SK-N-SH treated with all-trans-retinoic acid at 6 μM for 48 hours (cell line): ENCODE data around the gene ZXDC.

Source experiments
- ATAC-seq: fragments of 200-7000 bp; cut with Tn5 transposase; 3 replicates; pipeline ENCODE4 v1.9.1; 2020; ENCODE audit warnings: mild to moderate bottlenecking, moderate library complexity
- ARNTL ChIP-seq: fragments of 450-650 bp; formaldehyde crosslinking; IDR thresholded peaks from 2 replicates; pipeline ENCODE4 v1.5.0; 2020; ENCODE audit warnings: low read depth, mild to moderate bottlenecking, moderate library complexity, borderline replicate concordance
- BACH2 ChIP-seq: fragments of 250-450 bp; sonication (Bioruptor Pico); IDR thresholded peaks from 2 replicates; pipeline ENCODE4 v1.9.0; 2021; ENCODE audit warnings: mild to moderate bottlenecking, borderline replicate concordance
- CSDC2 ChIP-seq: fragments of 250-450 bp; sonication (Bioruptor Pico); IDR thresholded peaks from 2 replicates; pipeline ENCODE4 v1.5.0; 2020; ENCODE audit warnings: mild to moderate bottlenecking, moderate library complexity
- ESRRG ChIP-seq: fragments of 250-450 bp; sonication (Bioruptor Pico); IDR thresholded peaks from 2 replicates; pipeline ENCODE4 v1.6.1; 2021; ENCODE audit warnings: mild to moderate bottlenecking
- GLIS3 ChIP-seq: fragments of 250-450 bp; sonication (Bioruptor Pico); IDR thresholded peaks from 2 replicates; pipeline ENCODE4 v1.5.0; 2020; ENCODE audit warnings: mild to moderate bottlenecking, moderate library complexity
- ISL1 ChIP-seq: fragments of 250-450 bp; sonication (Bioruptor Pico); IDR thresholded peaks from 2 replicates; pipeline ENCODE4 v2.1.2; 2022; ENCODE audit warnings: mild to moderate bottlenecking, moderate library complexity
- OSR1 ChIP-seq: fragments of 250-450 bp; sonication (Bioruptor Pico); IDR thresholded peaks from 2 replicates; pipeline ENCODE4 v1.8.0; 2022; ENCODE audit warnings: moderate library complexity, mild to moderate bottlenecking, inconsistent platforms
- POU6F1 ChIP-seq: fragments of 250-450 bp; sonication (Bioruptor Pico); IDR thresholded peaks from 2 replicates; pipeline ENCODE4 v1.8.0; 2021; ENCODE audit warnings: low read depth, mild to moderate bottlenecking, moderate library complexity, borderline replicate concordance
- PPARA ChIP-seq: fragments of 250-450 bp; sonication (Bioruptor Pico); IDR thresholded peaks from 2 replicates; pipeline ENCODE4 v1.5.0; 2020; ENCODE audit warnings: mild to moderate bottlenecking, borderline replicate concordance
- RARB ChIP-seq: fragments of 250-450 bp; sonication (Bioruptor Pico); IDR thresholded peaks from 2 replicates; pipeline ENCODE4 v1.8.0; 2021; ENCODE audit warnings: mild to moderate bottlenecking, moderate library complexity
- SNAI2 ChIP-seq: fragments of 250-450 bp; sonication (Bioruptor Pico); IDR thresholded peaks from 2 replicates; pipeline ENCODE4 v1.5.0; 2020; ENCODE audit warnings: mild to moderate bottlenecking, moderate library complexity
- TCF4 ChIP-seq: fragments of 250-450 bp; sonication (Bioruptor Pico); IDR thresholded peaks from 2 replicates; pipeline ENCODE4 v1.8.0; 2021; ENCODE audit warnings: mild to moderate bottlenecking, moderate library complexity, borderline replicate concordance
- TOX ChIP-seq: fragments of 250-450 bp; sonication (Bioruptor Pico); IDR thresholded peaks from 2 replicates; pipeline ENCODE4 v1.8.0; 2021; ENCODE audit warnings: mild to moderate bottlenecking, moderate library complexity, borderline replicate concordance
- ZC3H10 ChIP-seq: fragments of 250-450 bp; sonication (Bioruptor Pico); IDR thresholded peaks from 2 replicates; pipeline ENCODE4 v1.5.1; 2021; ENCODE audit warnings: mild to moderate bottlenecking, moderate library complexity
- ZFP3 ChIP-seq: fragments of 250-450 bp; sonication (Bioruptor Pico); IDR thresholded peaks from 2 replicates; pipeline ENCODE4 v1.5.0; 2020; ENCODE audit warnings: mild to moderate bottlenecking, moderate library complexity
- ZNF565 ChIP-seq: fragments of 450-650 bp; formaldehyde crosslinking; conservative IDR thresholded peaks from 2 replicates; pipeline ENCODE4 v1.5.0; 2020; ENCODE audit warnings: low read depth, mild to moderate bottlenecking, moderate library complexity
- ZNF70 ChIP-seq: fragments of 450-650 bp; formaldehyde crosslinking; IDR thresholded peaks from 2 replicates; pipeline ENCODE4 v1.5.0; 2020; ENCODE audit warnings: mild to moderate bottlenecking, moderate library complexity
- ZNF8 ChIP-seq: fragments of 450-650 bp; formaldehyde crosslinking; IDR thresholded peaks from 2 replicates; pipeline ENCODE4 v1.5.0; 2020; ENCODE audit warnings: mild to moderate bottlenecking, moderate library complexity
- TF ChIP-seq, protein P1 (sequence below): fragments of 250-450 bp; sonication (Bioruptor Pico); IDR thresholded peaks from 2 replicates; pipeline ENCODE4 v1.5.1; 2020; ENCODE audit warnings: low read depth, mild to moderate bottlenecking, moderate library complexity
- TF ChIP-seq, protein P2 (sequence below): fragments of 250-450 bp; sonication (Bioruptor Pico); IDR thresholded peaks from 2 replicates; pipeline ENCODE4 v1.8.0; 2020; ENCODE audit warnings: mild to moderate bottlenecking, moderate library complexity, borderline replicate concordance
- TF ChIP-seq, protein P3 (sequence below): fragments of 250-450 bp; sonication (Bioruptor Pico); IDR thresholded peaks from 2 replicates; pipeline ENCODE4 v1.5.1; 2021; ENCODE audit warnings: mild to moderate bottlenecking, moderate library complexity

Gene ZXDC

DNA sequence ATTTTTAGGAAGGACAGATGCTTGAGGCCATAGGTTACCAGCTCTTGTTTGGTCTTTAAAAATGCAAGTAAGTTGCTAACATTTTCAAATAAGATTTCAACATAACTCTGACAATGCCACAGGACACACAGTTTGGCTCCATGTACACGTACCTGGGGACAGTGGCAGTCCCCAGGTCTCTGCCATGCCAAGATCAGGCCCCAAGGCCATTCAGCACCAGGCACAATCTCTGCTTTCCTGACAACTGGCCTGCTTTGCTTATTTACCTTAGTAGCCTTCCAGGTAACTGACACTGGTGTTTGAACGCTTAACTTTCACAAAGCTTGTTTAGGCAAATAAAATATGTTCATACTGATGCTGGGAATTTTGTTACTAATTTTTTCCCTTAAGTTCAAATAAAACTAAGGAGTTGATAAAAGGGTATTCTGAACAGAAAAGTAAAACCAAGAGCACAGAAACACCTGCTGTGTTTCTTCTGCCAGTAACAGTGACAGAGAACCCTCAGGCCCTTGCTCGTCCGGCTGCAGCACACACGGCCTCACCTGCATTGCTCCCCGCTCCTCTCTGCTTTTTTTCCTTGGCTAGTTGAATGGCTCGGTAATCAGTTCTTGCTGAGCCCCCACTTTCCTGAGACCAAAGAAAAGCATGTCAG is 16.5 kb downstream of the ZXDC start:
- ATAC-seq, result no peak
- TF ChIP-seq SNAI2 (CRISPR knock-in tag) (no peak), ESRRG (CRISPR knock-in tag) (no peak), BACH2 (CRISPR knock-in tag) (no peak), ZFP3 (CRISPR knock-in tag) (no peak), ZNF8 (CRISPR knock-in tag) (no peak), PPARA (CRISPR knock-in tag) (no peak), RARB (no peak), OSR1 (no peak), CSDC2 (CRISPR knock-in tag) (no peak), TOX (no peak), ISL1 (CRISPR knock-in tag) (no peak), GLIS3 (CRISPR knock-in tag) (no peak), ZC3H10 (CRISPR knock-in tag) (no peak)
- TF ChIP-seq, protein P1, sequence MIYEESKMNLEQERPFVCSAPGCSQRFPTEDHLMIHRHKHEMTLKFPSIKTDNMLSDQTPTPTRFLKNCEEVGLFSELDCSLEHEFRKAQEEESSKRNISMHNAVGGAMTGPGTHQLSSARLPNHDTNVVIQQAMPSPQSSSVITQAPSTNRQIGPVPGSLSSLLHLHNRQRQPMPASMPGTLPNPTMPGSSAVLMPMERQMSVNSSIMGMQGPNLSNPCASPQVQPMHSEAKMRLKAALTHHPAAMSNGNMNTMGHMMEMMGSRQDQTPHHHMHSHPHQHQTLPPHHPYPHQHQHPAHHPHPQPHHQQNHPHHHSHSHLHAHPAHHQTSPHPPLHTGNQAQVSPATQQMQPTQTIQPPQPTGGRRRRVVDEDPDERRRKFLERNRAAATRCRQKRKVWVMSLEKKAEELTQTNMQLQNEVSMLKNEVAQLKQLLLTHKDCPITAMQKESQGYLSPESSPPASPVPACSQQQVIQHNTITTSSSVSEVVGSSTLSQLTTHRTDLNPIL (CRISPR knock-in tag), result no peak

- no peak for TF ChIP-seq CSDC2 (CRISPR knock-in tag)
- TF ChIP-seq ISL1 (CRISPR knock-in tag), result no peak
- TF ChIP-seq GLIS3 (CRISPR knock-in tag), result no peak
- TF ChIP-seq POU6F1 (CRISPR knock-in tag), result no peak
- TF ChIP-seq SNAI2 (CRISPR knock-in tag), result no peak
- no peak for TF ChIP-seq ZNF70 (CRISPR knock-in tag)
- TF ChIP-seq, protein P1 (CRISPR knock-in tag), result no peak
- TF ChIP-seq OSR1, result no peak
- no peak for TF ChIP-seq TOX
- TF ChIP-seq ESRRG (CRISPR knock-in tag), result no peak
- no peak for TF ChIP-seq TCF4
- no peak; the same call in 2 of the 3 replicates for ATAC-seq
These were observed 18.8 kb downstream of the ZXDC start for GRCh38 chr3:126456766-126457388.

DNA sequence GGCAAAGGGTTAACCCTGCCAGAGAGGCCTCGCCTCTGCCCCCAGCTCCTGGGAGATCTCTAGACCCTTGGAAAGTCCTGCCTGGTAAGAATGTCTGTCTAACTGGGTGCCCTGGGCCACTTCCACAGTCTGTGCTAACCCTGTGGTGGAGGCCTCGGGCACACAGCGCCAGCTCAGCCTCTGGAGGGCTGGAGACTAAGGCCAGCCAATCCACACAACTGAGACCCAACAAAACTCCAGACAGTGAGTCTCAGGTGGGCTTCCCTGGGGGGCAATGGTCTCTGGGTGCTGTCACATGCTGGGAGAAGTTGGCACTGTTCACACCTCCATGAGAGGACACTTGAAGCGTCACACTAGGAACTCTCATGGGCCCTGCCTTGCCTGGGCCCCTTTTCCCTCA is 19.5 kb downstream of the ZXDC start:
- TF ChIP-seq, protein P2, sequence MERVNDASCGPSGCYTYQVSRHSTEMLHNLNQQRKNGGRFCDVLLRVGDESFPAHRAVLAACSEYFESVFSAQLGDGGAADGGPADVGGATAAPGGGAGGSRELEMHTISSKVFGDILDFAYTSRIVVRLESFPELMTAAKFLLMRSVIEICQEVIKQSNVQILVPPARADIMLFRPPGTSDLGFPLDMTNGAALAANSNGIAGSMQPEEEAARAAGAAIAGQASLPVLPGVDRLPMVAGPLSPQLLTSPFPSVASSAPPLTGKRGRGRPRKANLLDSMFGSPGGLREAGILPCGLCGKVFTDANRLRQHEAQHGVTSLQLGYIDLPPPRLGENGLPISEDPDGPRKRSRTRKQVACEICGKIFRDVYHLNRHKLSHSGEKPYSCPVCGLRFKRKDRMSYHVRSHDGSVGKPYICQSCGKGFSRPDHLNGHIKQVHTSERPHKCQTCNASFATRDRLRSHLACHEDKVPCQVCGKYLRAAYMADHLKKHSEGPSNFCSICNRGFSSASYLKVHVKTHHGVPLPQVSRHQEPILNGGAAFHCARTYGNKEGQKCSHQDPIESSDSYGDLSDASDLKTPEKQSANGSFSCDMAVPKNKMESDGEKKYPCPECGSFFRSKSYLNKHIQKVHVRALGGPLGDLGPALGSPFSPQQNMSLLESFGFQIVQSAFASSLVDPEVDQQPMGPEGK (CRISPR knock-in tag), result no peak
- TF ChIP-seq, protein P3, sequence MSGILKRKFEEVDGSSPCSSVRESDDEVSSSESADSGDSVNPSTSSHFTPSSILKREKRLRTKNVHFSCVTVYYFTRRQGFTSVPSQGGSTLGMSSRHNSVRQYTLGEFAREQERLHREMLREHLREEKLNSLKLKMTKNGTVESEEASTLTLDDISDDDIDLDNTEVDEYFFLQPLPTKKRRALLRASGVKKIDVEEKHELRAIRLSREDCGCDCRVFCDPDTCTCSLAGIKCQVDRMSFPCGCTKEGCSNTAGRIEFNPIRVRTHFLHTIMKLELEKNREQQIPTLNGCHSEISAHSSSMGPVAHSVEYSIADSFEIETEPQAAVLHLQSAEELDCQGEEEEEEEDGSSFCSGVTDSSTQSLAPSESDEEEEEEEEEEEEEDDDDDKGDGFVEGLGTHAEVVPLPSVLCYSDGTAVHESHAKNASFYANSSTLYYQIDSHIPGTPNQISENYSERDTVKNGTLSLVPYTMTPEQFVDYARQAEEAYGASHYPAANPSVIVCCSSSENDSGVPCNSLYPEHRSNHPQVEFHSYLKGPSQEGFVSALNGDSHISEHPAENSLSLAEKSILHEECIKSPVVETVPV (CRISPR knock-in tag), result no peak
- no peak for TF ChIP-seq ZNF565 (CRISPR knock-in tag)
- no peak for TF ChIP-seq POU6F1 (CRISPR knock-in tag)
- TF ChIP-seq TCF4, result no peak
- no peak for TF ChIP-seq SNAI2 (CRISPR knock-in tag)
- no peak for TF ChIP-seq PPARA (CRISPR knock-in tag)
- TF ChIP-seq ZNF8 (CRISPR knock-in tag), result no peak
- TF ChIP-seq GLIS3 (CRISPR knock-in tag), result no peak
- TF ChIP-seq ARNTL (CRISPR knock-in tag), result no peak
- ATAC-seq, result no peak
